GM18502 (cell line): ENCODE data around the gene ANKRD44.
"Not testable (repeated sequence)": the region's sequence is repeated elsewhere in the genome, so short reads cannot be mapped to it uniquely, and the experiment has no call there.

Experiments
- ATAC-seq: cut with Tn5 transposase; IDR thresholded peaks from one replicate; pipeline ENCODE4 v1.9.1; 2021; ENCODE audit warnings: mild to moderate bottlenecking; ENCODE audit not compliant: unreplicated experiment, poor library complexity

Gene ANKRD44

DNA sequence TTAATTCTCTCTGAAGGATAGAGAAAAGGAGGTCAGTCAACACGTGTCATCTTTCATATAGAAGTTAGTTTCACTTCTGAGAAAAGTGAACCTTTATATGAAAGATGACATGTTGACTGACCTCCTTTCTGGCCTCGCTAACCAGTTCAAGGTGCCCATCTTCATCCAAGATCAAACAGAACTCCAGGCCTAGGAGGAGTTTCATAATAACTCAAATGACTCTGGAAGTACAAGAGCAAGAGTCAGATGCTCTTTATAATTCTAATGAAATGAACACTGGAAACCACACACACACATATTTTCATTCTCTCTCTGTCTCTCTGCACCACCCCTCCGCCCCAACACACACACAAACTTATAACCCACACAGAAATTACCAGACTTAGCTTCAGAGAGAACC is 16.3 kb downstream of the ANKRD44 start:
- peak; percentile 42 for ATAC-seq

DNA sequence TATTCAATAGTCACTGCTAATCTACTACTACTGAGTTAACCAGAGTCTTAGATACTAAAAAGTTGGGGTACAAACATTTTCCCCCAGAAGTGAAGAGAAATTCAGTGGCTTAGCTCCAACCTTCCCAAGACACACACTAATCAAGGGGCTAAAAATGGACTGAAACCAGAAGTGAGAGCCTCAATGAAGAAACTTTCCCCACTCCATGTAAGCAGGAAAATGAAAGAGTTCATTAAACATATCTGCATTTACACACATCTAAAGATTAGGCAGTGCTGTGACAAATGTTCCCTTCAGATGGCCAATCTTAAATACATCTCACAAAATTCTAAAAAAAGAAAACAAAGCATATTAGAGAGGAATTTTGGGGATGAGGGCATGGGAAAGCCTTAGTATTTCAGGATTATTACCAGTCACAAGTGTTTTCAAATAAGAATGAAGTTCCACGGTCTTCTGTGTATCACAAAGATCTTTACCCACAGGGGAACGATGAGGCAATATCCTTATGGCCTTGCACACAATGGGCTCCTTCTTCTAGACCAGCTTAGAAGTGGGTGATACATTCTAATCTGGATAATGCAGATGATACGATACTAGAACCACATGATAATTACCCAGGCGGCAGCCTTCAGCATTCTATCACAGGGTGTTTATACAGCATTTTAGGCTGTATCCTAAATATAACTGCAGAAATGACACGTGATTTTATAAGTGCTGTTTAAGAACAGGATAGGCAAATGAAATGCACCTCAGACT is 17.1 kb downstream of the ANKRD44 start:
- peak; percentile 51 for ATAC-seq

DNA sequence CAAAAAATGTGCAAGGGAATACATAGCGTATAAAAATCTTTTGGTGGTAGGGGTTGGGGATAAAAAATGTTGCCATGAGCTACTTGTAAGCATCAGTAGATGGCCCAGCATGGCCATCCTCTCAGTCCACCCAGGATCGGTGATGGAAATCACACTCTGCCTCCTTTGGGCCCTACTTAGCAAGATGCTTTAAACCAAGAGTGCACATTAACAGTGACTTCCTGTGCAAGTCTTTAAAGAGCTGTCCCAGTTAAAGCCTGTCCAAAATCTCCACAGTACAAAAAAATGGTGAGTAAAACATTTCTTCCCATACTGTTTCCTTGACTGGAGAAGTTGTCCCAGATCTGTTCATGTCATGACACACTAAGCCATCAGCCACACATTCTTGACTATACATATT is 18.0 kb downstream of the ANKRD44 start:
- ATAC-seq, result peak; percentile 32

DNA sequence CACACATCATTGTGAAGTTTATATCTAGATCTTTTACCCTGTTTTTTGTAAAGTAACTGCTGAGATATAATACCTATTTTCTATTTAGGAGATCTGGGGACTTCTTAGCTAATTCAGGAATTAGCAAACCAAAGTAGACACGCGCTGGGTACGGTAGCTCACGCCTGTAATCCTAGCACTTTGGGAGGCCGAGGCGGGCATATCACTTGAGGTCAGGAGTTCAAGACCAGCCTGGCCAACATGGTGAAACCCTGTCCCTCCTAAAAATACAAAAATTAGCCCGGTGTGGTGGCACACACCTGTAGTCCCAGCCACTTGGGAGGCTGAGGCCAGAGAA is 23.0 kb downstream of the ANKRD44 start:
- not testable (repeated sequence) for ATAC-seq

DNA sequence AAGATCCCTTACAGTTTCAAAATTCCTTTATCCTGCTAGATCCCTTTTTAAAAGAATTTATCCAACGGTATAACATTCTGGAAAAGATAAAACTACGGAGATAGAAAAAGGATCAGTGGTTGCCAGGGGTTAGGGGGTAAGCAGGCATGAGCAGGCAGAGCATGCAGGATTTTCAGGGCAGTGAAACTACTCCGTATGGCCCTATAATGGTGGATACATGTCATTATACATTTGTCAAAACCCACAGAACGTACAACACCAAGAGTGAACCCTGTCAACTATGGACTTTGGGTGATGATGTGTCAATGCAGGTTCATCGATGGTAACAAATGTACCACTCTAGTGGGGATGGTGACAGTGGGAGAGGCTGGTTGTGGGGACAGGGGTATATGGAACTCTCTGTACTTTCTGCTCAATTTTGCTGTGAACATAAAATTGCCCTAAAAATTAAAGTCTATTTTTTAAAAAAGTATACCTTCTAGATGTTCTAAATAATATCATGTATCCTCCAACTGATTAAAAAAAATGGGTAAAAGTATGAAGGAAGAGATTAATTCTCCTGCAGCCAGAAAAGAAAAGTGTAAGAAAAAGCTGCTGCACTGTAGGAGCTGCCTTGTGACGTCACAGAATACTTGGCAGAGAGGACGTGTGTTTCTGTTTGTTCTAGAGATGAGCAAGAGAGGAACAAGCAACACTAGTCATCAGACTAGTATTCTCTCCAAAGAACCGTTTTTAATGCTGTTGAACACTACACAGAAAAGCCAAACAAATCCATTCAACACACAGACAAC is 23.6 kb downstream of the ANKRD44 start:
- ATAC-seq, result peak; percentile 95

DNA sequence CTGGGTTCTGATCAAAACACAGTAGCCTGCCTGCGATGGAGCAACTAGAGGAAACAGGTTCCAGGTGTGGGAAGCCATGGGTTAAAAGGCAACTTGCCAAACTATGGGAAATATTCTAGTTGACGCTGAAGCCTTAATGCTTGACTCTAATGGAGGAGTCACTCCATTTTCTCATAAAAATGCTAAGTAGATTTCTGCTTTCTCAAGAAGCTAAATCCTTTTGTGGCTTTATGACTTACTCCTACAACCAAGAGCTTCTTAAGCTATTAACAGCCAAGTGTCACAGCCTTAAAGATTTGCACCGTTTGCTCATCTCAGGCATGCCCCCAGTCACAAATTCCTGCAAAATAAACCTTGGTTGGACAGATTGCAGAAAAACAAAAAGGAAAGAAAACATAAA is 25.2 kb downstream of the ANKRD44 start:
- no peak for ATAC-seq

DNA sequence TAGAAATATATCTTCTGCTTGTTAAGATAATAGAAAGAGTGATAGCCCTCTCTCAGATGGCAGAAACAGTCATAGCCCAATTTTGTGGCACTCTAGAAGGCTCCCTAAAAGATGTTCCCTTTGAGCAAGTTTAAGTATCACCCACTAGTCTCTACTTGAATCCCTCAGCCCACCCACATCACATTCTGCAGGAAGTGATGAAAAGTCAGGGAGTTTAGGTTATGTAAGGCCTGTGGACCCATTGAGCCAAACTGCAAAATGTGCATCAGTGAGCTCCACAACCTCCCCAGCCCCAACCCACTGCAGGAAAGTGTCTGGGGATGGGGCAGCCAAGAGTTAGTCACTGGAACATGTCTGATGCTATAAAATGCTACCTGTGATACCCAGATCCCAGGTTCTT is 25.6 kb downstream of the ANKRD44 start:
- ATAC-seq, result no peak

DNA sequence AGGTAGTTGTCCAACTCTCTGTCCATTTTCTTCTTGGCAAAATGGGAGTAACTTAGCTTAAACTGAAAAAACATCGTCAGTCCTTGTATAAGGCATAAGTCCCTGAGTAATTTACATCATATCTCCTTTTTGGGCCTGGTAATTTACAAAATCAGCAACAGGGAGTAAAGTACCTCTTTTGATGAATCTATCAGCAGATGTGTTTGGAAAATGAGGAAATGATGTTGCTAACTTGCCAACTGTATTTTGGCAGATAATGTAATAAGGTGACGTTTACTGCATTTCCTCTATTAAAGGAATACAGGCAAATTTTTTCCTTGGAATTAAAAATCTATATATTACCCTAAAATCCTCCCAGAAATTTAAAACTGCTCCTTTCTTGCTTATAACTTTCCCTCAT is 29.2 kb downstream of the ANKRD44 start:
- ATAC-seq, result no peak

DNA sequence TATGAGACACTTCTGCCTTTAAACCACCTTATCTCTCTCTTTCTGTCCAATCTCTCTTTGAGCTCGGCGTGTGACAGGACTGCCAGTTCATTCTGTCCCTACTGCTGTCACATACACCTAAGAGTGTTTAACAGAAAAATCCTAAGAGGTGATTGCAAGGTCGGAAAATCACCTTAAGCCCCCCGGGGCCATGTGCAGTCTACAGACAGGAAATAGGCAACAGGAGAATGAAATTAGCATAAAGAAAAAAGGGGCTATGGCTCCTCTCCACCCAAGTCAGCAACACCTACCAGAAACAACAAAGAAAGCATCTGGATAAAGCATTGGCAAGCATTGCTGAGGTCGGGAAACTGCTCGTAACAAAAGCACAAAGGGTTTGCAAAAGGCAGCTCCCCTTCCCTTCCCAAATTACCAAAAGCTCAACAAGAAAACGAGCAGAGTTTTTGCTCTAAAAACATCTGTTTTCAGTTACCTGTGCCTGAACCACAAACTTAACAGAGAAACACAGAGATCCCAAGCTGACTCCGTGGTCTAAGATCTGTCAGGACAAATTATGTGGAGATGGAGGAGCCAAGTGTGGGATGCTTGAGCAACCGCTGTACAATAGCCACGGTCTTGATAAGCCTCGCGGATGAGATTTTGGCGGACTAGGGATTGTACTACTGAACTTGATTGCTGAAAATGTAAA is 30.4 kb downstream of the ANKRD44 start:
- ATAC-seq, result no peak

DNA sequence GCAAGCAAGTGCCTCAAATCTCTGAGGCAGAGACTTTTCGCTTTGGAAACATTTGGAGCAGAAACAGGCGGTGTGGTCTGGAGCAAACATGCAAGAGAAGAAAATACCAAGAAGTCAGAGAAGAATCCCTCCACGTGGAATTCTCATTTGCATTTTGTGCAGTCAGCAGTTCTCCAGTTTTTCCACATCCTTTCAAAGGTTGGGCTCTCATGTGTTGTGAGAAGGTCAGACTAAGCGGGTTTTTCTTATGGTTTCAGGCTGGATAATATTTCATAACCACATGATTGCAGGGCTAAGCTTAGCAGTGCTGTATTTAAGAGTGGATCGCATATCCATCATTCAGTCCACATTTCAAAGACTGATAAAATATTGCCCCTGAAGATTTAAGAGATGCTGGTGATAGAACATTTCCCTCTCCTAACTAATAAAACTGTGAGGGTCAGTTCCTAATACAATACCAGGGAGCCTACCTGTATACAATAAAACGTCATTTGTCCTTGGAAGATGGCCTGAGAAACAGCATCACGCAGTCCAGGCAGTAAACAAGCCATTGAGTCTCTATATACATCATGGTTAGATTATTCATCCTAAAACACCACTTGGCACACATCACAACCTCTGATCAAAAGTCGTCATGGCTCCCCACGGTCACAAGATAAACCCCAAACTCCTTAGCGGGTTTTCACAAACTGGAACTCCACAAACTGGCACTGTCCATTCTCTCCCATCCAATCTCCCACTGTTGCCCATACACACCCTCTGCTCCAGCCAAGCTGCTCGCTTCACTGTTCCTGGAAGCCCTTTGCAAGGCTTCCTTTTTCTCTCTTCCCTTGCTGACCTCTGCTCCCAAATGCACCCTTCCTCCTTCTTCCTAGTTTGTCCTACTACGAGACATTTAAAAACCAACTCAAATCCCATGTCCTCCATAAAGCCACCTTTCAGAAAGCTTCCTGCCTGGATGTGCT is 31.5 kb downstream of the ANKRD44 start:
- ATAC-seq, result no peak

DNA sequence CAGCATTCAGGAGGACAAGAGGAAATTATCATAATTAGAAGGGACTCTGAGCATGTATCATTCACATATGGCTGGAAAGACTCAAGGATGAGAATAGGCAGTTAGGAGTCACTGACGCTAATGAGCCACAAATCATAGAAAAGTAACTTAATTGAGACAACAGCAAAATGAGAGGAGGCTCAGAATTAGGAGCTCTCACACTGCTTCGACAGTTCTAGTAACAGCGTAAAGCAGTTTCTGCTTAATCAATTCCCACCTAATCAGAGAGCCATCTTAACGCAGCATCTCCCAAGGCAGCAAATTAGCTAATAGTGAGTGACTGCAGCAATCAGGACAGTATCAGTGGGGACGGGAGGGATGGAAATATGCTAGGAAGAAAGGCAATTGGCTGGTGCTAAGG is 32.8 kb downstream of the ANKRD44 start:
- ATAC-seq, result no peak

DNA sequence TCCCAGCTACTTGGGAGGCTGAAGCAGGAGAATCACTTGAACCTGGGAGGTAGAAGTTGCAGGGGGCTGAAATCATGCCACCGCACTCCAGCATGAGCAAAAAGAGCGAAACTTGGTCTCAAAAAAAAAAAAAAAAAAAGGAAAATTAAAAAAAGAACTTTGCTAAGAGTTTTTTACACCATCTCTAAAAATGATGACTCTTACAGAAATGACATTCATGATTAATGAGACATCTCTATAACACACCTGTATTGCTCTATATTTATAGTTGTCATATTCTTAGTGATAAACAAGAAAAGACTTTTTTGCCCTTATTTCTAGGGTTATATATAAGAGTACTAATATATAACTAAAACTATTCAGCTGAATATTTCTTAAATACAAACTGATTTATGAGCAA is 34.4 kb downstream of the ANKRD44 start:
- no peak for ATAC-seq

DNA sequence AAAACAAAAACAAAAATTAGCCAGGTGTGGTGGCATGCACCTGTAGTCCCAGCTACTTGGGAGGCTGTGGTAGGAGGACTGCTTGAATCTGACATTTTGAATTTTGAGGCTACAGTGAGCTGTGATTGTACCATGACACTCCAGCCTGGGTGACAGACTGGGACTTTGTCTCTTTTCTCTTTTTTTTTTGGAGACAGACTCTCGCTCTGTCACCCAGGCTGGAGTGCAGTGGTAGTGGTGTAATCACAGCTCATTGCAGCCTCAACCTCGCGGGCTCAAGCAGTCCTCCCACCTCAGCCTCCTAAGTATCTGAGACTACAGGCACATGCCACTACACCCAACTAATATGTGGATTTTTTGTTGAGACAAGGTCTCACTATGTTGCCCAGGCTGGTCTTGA is 35.6 kb downstream of the ANKRD44 start:
- no peak for ATAC-seq

DNA sequence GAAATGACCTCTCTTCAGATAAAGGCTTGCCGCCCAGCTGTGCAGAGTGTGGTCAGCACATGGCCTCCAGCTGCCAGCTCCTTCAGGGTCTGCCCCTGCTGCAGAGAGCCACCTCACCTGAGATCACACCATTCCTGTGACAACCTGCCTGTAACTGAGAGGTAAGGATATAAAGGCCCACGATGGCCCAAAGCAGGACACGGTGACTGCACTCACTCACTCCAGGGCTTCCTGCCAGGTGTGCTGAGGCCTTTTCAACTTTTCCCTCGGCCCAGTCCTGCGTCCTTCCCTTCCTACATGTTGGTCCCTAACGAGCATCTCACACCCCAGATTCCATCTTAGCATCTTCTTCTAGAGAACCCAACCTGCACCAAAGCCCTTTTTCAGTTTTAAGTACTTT is 36.2 kb downstream of the ANKRD44 start:
- ATAC-seq, result no peak

DNA sequence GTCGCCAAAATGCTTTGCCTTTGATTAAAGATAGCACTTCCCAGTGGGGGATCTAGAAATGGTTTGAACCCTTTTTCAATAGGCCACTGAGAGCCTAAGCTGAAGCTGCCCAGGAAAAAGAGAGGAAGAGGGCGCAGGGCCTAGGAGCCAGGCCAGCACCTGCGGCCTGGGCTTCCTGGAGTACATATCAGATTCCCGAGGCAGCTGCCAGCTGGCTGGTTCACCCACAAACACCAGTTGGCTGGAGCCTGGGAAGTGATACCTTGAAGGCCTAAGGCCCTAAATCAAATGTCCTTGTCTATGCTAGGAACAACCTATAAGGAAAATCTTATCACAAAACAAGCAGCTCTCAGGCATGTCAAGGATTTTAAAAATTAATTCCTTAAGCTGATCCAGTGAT is 37.1 kb downstream of the ANKRD44 start:
- ATAC-seq, result no peak

DNA sequence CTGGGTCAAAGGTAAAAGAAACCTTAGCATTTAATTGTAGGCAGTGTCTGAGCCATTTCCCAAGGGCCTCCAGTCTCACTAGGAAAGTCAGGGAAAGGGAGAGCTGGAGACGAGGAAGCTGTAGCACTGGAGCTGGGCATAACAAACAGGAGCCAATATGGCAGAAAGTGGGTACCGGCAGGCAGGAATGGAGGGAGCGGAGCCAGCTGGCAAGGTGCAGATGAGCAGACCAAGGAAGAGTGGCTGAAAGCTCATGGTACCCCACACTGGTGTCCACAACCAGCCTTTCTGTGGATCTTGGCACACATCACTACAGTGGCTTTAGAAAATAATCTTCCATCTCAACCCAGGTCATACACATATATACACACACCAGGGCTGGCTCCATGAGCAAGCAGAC is 40.0 kb downstream of the ANKRD44 start:
- ATAC-seq, result no peak

DNA sequence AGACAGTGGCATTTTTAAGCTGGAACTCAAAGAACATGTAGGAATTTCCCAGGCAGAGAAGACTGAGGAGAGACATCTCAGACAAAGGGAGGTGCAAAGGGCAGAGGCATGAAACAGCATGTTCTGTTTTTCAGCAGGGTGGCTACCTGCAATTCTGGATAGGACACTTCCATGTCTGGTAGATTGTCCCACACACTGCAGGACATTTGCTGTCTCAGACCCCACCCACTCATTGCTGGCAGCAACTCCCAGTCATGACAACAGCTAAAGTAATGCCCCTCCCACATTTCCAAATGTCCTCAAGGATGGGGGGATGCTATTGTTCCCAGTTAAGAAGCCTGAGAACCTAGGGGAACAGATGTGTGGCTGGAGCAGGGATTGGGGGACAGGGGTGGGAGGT is 40.8 kb downstream of the ANKRD44 start:
- ATAC-seq, result no peak

DNA sequence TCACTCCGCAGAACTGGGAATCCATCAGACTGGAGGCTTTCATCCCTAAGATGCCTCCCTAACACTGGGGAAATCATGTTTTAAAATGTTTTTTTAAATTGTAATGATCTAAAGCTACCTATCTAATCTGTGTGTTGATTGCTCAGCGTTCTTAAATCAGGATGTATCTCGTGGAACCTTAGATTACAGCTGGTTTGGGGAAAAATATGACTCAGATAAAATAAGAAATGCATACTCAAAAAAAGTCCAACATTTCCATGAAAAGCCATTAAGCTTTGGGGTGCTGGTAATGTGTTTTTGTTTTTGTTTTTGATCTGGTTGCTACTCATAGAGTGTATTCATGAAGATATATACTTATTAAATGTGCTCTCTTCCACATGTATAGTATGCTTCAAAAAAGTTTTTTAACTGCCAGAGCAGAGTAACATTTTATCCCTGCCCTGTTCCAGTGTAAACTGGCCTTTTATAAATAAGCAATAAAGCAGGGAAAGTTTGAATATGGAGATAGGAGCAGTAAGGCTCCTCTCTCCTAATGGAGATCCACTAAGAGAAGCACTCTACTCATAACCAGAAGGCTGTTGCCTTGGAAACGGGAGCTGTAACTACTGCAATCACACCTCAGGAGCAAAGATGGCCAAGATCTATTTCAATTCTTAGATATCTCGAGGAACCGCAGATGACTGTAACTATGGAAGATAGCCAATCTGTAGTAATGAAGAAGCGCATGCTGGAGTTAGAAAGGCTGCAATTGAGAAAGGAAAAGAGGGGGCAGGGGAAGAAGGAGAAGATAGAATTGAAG is 41.6 kb downstream of the ANKRD44 start:
- peak; percentile 85 for ATAC-seq

DNA sequence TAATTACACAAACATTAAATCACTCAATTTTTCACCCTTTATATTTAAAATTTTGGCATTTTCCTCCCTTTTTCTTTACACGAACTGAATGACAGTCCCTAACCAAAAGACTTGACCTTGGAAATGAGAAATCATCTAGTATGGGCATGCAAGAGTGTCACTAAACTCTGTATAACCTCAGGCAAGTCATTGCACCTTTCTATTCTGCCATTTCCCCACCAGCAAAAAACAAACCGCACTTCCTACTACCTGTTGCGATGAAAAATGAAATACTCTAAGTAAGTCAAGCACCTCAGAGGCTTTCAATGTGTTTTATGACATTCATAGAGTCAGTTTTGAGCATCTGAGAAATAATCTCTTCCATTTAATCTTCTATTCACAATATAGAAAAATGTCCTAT is 44.1 kb downstream of the ANKRD44 start:
- ATAC-seq, result no peak

DNA sequence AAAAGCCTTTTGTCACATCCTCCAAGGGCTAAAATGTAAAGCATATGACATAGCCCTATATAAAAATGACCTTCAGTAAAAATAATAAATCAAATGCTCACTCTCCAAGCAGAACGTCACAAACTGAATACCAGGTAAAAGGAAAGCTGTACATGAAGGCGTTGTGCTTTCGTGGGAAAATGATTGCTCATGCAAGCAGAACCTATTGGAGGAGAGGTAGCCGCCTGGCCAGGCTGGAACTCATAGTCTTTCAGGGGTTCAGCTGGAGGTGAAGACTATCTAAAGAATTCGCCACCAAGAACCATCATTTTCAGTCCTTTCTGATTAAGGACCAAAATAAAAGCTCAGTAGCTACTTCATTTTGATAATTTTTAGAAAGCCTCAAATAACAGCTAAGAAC is 44.7 kb downstream of the ANKRD44 start:
- ATAC-seq, result no peak
